GM12864 (cell line): ENCODE data around the gene ADAM10.
A peak's percentile ranks its signal among the peaks of the same experiment; 100 is the strongest.

Source experiments
- DNase-seq: peaks from one replicate; pipeline ENCODE4 v3.0.0-alpha.2; 2011; ENCODE audit warnings: low read depth
- H3K4me3 ChIP-seq: 2 replicates; pipeline ENCODE4 v1.5.1; 2011; ENCODE audit warnings: mild to moderate bottlenecking, low read depth, low read length, control low read depth
- CTCF ChIP-seq: IDR thresholded peaks from 2 replicates; pipeline ENCODE4 v1.5.1; 2011; ENCODE audit warnings: low read depth, mild to moderate bottlenecking, moderate library complexity, low read length, control low read depth, inconsistent platforms; ENCODE audit errors: missing control alignments

Gene ADAM10

DNA sequence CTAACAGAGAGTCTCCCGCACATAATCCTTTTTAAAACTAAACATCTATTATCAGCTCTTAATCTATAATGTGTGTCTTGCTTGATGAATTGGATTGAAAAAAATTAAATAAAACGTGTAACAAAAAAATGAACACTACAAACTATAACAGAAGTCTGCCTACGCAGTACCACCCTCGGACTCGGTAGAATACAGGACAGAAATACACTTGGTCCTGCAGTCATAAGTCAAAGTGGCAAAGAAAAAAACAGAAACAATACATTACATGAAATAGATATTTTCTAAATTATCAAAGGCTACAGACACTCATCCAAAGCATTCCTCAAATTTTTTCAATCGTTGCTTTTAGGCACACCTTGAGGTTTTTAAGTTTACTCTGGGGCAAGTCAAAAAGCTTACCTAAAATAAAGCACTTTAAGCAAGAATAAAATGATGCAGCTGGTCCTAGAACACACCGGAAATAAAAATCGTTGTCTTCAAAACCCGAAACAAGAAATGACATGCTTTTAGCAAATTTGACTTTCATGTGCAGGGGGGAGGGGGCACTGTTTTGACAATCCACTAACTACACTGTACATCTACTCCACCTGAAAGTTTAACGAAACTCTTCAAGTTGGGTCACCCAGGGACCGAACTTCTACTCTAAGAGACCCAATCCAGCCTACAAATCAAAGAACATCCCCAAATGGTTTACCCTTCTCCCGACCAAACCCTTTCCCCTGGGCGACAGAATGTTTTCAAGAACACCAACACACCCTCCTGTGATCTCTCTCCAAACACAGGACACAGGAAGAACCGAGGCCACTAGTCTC lies 1.3 kb downstream of the ADAM10 start:
- no peak for DNase-seq
- peak overlapping the region; percentile 65 for H3K4me3 ChIP-seq
- no peak for TF ChIP-seq CTCF

GRCh38 chr15:58746174-58746573 lies 3.3 kb downstream of the ADAM10 start:
- no peak for DNase-seq
- no peak for TF ChIP-seq CTCF
- H3K4me3 ChIP-seq = no peak overlapping the region

- H3K4me3 ChIP-seq = no peak overlapping the region
- no peak for TF ChIP-seq CTCF
- DNase-seq = no peak
Measured at GRCh38 chr15:58742819-58743502, 6.5 kb downstream of the ADAM10 start.

DNA sequence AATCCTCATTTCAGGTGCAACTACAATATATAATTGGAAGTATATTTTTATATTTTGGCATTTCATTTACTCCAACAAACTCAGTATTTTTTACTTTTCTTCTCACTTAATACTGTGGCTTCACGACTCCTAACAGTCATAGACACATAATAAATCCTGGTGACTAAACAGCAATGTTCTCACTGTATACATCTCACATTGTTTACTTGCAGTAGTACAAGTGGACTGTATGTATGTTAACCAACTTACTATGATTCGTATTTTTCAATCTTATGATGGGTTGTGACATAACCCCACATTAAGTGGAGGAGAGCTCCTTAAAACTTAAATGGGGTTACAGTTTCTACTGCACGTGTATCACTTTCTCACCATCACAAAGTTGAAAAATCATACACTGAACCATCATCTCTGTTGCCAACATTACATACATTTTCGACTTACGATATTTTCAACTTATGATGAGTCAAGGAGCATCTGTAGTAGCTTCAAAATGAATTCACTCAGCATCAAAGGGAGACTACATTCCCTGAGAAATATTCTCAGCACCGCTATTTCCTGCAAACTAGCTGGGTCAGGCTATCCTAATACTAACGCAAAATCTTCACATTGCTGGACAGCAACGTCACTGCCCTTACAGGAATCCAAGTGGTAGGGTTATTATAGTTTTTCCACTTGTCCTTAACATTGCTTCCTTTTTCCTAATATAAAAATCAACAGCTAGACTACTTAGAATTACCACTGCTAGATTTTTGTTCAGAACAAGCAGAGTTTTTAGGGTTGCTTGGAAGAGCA lies 7.3 kb downstream of the ADAM10 start:
- H3K4me3 ChIP-seq = no peak overlapping the region
- no peak for DNase-seq
- TF ChIP-seq CTCF = no peak

DNA sequence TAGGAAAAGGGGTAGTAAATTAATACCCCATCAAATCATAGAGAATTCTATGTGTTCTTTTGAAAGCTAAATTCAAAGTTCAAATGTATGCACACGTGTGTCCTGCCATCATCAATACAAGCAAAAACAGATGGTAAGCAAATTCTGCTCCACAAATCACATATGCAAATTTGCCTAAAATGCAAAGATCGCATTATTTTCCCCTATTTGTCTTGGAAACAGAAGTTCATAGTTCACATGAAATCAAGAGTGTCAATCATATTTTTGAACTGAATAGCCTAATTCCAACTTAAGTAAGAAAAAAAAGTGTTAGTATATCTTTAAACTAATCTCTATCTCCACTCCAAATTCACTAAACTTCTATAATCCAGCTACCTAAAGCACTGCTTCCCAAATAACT lies 8.5 kb downstream of the ADAM10 start:
- no peak for DNase-seq
- H3K4me3 ChIP-seq = no peak overlapping the region
- TF ChIP-seq CTCF = no peak

DNA sequence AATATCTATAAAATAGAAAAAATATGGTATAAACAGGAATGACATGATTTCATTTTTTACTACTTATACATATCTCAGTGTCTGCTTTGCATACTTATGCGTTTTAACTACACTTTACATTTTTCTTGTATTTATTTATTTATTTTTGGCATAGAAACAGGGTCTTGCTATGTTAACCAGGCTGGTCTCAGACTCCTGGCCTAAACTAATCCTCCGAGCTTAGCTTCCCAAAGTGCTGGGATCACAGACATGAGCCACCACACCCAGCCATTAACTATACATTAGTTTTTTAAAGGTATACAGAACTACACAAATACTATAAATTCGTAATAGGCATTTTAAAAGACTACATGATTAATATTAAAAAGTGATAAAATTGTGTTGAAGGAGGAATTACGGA lies 9.1 kb downstream of the ADAM10 start:
- no peak overlapping the region for H3K4me3 ChIP-seq
- TF ChIP-seq CTCF = no peak
- no peak for DNase-seq
